Measurements from ENCODE around the gene MEGF9.

GRCh38 chr9:120555839-120556238 lies 158.4 kb downstream of the MEGF9 start:
- TF ChIP-seq CTCF (IDR thresholded peaks at IDR 0.05) (no peak), POLR2A (IDR thresholded peaks at IDR 0.05) (no peak)

Measured in adrenal gland (tissue), 5 donors.